GM19023 (cell line): Measurements from ENCODE around the gene SCFD2.

Experiments
- ATAC-seq: cut with Tn5 transposase; IDR thresholded peaks from one replicate; pipeline ENCODE4 v1.9.1; 2021; ENCODE audit warnings: mild to moderate bottlenecking, moderate library complexity; ENCODE audit not compliant: unreplicated experiment

Gene SCFD2

DNA sequence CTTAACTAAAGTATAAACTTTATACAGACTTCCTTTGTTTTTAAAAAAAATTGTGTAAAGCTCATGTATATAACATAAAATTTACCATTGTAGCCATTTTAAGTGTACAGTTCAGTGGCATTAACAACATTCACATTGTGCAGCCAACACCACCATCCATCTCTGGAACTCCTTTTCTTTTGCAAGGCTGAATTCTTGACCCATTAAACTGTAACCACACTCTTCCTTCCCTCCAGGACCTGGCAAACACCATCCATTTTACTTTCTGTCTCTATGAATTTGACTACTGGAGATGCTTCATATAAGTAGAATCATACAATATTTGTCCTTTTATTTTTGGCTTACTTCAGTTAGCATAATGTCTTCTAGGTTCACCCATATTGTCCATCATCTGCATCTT is 399.1 kb downstream of the SCFD2 start:
- ATAC-seq = no peak

DNA sequence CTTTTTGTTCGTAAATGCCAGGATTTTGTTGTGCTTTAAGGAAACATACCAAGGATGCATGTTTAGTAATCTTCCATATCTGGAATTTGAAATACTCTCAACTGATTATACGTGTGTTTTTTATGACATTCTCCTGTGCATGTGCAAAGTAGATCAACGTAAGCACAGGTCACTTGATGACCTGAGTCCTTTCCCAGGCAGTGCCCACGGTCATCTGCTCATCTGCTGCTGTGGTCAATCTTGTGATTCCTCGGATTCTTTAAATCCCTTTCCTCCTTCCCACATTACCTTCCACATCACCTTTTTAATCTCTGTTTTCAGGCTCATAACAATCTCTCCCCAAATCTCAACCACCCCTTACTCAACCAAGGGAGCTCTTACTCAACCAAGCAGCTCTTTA is 399.7 kb downstream of the SCFD2 start:
- ATAC-seq = no peak

DNA sequence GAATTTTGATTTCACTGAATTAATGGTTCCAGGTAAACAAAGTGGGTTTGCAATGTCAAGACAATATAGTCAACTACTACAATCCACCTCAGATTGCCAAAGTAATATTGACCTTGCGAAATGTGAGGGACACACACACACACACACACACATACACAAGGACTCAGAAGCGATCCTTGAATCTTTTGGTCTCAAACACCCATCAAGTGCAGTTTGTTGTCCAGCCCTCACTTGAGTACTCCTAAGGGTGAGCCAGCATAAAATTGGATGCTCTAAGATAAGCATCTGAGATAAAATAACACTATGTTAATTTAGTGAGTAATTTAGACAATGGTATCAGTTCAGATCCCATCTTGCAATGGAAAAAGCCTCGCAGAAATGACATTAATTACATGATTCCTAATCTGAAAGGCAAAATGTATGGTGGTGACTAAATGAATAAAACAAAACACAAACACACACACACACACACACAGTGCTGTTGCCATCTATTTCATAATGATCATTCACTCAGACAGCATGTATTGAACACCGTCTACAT is 401.2 kb downstream of the SCFD2 start:
- ATAC-seq = no peak

DNA sequence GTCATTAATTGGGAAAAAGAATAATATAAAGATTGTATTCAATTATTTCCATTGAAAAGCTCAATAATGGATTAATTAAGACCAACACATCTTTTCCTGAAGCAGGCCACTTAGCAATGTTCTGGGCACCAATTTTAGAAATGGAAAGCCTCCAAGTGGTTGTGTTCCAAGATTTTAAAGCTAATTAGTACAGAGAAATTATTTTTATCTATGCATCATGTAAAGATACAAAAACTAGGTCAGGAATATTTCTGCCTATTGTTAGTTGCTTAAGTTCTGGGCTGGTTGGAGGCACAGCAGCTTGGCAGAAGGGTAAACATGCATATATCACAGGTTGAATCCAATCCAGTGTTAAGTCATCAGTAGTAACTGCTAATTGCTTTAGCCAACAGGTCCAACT is 401.9 kb downstream of the SCFD2 start:
- ATAC-seq = no peak

DNA sequence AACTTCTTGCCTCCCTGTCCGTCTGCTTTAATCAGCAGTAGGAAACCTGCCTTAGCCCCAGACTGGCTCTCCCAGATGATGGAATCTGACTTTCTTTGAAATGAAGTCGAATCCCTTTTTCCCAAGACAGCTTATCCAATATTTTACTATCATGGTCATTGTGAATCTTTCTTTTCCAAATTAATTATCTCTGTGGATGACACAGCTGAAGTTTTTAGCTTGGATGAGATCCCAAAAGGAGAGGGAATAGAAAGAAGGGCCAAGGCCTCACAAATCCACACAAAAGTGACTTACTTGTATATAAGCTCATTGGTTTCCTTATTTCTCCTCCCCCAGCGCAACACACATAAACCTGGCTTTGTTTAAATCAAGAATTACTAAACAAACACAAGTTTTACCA is 403.1 kb downstream of the SCFD2 start:
- ATAC-seq = no peak

DNA sequence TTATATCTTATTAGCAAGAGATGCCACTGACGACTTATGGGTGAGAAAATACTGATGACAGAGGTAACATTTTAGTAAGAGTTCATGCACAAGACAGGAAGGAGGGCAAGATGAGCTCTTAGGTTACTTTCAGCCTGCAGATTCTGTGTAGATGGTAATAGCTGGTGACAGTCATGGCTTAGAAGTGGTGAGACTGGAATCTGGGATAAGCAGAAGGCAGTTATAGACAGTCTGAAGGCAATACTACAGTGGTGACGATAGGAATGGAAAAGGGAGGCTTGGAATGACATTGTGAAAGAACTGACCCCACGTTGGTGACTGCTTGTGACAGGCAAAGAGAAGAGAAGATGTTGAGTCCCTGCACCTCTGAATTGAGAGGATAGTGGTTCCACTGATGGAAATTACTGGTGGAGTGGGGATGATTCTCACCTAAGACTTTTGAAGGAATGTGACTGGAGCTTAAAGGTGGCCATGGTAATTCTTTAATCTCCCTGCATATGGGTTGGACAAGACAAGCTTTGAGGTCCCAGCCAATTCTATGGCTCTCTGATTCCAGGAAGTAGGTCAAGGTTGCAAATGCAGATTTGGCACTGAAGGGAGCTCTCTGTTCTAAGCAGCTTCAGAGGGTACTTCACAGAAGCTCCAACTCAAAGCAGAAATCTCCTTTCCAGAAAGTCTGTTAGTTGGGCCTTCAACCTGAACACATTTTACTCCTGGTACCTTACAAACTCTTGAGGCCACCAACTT is 404.0 kb downstream of the SCFD2 start:
- ATAC-seq = no peak

DNA sequence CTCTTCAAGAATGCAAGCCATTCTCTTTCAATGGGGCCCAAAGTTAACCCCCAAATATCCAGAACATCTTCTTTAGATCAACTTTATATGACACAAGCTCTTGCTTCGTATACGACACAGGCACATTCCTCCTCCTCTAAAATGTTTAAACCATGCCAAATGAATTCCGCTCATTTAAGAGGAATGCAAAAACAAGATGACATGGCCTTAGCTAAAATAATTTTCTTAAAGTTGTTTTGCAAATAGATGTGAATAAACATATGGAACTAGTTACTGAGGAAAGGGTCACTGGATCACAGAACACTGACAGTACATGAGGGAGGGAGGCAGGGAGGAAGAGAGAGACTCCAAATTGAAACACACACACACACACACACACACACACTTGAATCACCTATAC is 406.3 kb downstream of the SCFD2 start:
- ATAC-seq = no peak

DNA sequence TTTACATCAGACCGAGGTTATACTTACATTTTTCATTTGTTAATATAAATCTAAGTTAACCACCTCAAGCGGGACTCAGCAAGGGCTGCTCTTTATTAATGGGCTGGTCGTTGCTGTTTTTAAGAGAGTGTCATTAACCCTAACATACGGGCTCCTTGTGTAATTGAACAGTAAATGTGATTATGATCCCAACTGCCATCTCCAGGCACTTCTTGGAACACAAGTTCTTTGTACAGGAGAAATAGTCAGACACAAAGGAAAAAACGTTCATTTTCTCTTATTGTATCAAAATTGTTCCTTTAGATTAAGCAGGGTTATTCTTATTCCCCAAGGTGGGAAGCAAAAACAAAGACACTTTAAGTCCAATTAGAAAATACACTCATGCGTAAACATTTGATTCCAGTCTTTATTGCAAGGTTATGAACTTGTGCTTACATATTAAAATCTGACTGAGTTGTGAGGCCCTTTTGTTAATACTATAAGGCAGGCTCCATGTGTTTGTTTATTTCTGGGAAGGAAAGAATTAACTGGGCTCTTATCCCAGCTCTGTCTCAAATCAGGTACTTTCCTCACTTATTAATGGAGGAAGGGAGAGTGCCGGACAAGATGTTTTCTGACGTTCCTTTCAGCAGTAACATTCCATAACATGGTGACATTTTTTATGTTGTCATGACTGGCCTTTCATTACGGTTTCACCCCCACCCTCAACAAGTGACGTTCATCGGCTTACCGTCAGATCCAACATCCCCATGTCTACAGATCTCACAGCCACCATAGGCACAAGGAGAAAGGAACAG is 407.8 kb downstream of the SCFD2 start:
- ATAC-seq = no peak

DNA sequence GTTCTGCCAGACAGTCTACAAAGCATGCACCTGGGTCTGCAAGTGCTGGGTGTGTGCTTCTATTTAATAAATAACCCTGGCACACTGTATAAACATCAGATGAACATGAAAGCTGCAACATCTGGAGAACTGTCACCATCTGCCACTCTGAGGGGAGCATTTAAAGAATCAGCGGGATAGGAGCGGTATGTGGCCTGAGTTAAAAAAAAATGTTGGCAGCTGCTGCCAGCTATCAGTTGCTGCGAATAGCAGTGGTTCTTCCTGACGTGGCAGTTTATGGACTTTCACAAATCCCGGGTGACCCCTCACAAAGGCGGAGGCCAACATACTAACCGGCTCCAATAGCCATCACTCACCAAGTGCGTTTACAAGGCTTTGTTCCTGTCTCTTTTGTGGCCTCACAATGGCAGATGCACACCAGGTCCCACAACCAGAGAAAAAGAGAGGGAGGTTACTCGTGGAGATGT is 408.6 kb downstream of the SCFD2 start:
- no peak for ATAC-seq

DNA sequence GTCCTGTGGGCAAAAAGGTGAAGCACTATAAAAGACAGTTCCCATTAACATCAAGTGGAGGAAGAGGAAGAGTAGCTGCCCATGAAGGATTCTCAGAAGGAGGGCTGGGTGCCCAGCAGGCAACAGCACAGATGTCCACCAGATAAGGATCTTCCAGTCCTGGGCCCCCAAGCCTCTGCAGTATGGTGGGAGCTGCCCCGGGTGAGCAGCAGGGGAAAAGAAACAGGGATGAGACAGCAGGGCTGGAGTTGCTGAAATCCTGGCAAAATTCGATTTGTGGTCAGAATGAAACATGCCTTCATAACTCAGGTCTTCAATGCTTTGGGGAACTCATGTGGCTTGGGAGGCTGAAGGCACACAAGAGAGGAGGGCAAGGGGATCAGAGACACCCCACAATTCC is 409.2 kb downstream of the SCFD2 start:
- ATAC-seq = no peak

DNA sequence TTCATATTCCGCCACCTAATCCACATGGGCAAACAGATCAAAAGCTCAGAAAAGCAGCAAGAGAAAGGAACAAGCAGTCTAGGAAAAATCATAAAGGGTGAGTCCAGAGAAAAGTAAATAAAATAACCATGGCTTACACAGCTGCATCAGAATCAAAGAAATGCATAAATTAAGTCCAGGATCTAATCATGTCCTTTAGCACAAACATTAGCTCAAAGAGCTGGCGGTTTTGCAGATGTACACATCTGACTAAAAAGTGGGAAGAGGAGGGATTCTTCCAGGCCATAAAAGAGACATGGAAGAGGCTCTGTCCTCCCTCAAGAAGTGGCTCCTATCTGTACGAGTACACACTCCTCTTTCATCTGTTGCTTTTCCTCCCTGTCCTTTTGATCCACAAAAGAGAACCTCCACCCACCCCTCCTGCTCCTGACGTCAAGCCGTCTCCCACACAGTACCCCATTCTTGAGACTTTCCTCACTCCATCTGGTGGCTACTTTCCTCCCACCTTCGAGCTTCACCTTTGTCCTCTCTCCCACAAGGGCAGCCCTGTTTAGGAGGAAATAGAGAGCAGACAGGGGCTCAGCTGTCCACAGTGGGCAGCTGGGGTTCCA is 411.2 kb downstream of the SCFD2 start:
- ATAC-seq = no peak

DNA sequence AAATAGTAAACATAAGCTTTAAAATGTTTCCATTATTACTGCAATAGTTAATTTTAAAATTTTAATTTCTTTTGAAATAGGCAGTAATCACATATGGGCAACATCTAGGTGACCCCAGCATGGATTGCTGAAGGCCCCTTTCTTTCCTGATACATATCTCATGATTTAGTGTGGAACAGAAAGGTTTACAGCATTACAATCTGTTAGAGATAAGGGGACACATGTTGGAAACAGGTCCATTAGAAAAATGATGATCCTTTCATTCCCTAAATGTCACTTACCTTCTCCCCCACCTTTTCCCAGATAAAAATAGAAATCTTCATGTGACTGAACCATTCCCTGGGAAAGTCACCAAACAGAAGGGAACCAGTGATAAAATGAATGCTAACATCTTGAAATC is 413.3 kb downstream of the SCFD2 start:
- no peak for ATAC-seq

DNA sequence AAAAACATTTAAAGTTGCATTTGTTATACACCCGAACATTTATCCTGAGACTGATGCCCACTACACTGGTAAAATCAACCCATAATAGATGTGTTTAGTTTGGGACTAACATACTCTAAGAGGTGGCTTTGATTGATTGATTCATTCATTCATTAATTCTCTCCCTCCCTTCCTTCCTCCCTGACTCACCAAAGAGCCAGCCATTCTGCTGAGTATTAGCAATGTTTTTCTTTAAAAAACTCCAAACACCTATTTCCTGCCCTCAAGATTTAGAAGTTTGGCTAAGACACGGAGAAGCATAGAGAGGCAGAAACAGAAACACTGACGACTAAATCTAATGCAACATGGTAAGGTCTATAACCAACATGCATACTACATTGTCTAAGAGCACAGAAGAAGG is 414.8 kb downstream of the SCFD2 start:
- ATAC-seq = no peak

DNA sequence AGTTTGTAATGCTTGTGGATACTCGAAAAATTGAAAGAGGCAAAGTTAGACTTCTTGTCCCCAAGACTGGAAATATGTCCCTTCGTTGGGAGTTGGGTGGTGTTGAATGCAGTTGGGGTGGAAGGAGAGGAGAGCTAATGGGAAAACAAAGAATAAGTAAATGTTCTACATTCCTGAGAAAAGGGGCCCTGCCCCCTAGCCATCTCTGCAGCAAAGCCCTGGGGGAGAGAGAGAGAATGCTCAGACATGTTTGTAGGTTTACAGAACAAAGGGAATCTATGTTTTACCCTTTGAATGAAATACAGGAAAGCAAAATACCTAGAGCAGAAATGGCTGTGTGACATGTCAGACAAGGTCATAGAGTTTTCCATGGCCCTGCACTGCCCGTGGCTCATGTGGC is 415.6 kb downstream of the SCFD2 start:
- ATAC-seq = no peak

DNA sequence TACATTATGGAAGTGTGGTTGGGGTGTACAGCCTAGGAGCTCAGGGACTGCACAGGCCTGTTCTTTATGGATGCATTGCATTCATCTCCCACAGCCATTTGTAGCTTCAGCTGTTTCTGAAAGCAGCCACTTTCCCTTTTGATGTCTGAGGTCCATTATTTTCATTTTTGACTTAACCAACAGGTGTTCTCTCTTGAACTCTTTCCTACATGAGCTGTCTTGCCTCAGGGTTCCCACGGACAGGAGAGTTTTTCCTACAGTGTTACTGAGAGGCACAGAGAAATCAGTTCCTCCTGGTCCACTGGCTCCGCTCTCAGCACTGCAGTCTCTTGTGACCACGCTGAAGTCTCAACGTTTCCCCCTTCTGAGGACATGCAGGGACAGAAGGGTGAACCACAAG is 416.5 kb downstream of the SCFD2 start:
- no peak for ATAC-seq

DNA sequence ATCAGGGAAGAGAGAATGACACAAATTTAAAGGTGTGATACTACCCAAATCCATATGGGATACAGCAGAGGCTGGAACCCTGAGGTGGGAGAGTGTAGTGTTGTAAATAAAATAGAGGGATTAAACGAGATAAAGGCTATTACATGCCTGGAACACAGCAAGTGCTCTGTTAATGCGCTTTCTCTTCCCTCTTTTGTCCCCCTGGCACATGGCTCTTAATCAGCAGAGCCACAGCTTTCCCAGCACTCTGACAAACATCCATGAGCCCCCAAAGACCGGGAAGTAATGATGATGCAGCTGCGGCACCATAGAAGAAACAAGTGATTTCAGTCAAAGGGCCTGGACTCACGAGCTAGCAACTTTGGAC is 417.8 kb downstream of the SCFD2 start:
- ATAC-seq = no peak

DNA sequence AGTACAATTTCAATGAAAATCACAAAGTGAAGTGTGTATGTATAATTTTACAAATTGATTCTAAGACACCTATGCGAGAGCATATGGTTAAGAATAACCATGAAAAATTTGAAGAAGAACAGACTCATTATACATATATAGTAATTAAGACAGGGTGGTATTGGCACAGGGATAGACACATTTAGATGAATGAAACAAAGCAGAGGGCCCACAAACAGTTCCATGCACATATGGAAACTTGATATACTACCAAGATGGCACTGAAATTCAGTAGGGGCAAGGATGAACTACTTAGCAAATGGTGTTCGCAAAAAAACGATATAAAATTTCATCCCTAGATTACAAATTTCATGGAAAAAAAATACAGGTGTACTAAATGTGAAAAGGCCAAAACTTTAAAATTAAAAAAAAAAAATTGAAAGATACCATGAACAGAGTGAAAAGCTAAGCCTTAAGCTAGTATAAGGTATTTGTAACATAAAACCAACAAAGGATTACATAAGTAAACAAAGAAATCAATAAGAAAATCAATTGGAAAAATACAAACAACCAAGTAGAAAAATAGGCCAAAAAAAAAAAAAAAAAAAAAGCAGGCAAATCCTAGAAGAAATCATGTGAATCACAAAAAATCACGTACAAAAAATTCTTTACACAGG is 418.3 kb downstream of the SCFD2 start:
- no peak for ATAC-seq

DNA sequence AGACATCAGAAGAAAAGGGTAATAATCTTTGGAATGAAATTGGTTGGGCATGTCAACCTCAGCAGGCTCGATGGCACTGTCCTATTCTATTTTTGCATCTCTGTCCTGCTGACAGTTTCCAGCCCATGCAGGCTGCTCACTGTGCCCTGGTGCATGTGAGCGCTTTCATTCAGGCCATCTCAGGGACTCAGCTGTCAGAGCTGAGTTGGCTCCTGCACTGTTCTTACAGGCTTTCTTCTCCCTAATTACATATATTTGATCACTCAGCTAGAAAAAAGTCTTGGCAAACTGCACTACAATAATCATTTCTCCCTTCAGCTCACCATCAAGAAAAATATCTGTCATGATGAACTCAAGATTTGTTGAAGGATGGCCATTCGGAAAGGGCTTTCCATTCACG is 419.0 kb downstream of the SCFD2 start:
- ATAC-seq = no peak

DNA sequence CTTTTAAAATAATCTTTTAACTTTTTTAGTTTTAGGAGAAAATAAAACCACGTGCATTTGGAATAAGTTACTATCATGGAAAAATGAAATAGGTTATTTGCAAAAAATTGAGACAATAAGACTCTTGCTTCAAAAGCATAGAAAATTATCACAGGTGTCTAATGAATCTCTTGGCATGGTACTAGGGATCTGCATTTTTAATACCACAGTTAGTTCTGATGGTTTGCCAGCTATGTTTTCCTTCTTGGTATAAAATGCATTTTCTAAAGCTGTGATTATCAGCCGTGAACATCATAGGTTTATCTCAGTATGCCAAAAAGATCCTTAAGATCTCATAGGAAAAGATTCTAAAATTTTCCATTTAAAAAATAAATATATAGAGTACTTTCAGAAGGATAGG is 419.9 kb downstream of the SCFD2 start:
- no peak for ATAC-seq

DNA sequence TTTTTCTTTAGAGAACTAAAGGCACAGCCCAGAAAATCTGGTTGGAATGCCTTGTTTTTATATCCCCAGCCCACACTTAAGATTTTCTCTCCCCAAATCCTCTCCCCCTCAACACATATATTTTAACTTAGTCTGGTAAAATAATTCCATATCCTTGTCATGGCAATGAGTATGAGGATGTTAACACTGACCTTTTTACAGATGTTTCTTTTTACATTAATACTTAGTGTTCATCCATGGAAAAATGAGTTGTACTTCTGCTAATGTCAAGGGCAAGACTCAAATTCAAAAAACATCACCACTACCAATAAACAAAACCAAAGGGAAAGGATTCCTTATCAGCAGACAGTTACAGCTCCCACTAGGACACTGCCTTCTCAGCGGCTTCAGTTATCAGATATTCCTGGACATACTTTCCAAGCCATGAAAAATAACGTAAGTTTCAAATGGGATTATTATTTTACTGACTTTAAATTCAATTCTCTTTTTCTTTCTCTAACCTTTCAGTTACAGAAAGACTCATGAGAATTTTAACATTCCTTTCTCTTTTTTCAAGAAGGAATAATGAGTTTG is 420.4 kb downstream of the SCFD2 start:
- no peak for ATAC-seq

DNA sequence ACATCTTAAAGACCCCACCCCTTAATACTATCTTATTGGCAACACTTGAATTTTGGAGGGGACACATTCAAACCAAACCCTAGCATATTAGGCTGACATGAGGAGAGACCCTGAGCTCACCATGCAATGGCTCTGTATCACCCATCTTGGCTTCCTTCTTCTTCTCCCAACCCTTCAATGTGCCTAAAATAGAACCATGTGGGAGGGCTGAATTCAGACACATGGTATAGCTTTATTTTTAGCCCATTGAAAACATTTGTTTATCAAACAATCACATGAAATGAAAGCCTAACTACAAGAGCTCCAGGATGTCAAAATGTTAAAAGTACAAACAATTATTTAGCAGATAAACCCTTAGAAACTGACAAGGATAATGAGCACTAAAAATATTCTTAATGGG is 422.2 kb downstream of the SCFD2 start:
- no peak for ATAC-seq
